GM23338 (cell line): ENCODE results near the gene TEX51. TPM values are rescaled to one million over a fixed set of nuclear protein-coding genes. Genes with fewer than 3 reads are reported as not detected.

ENCODE experiments used
- ATAC-seq: fragments of 200-7000 bp; cut with Tn5 transposase; 3 replicates; pipeline ENCODE4 v1.9.1; 2020
- DNase-seq: peaks from one replicate; pipeline ENCODE4 v3.0.0-alpha.2; 2015; ENCODE audit warnings: low spot score
- H2AFZ ChIP-seq: fragments of 200-600 bp; sonication (generic); 2 replicates; pipeline ENCODE4 v1.8.0; 2016; ENCODE audit warnings: antibody characterized with exemption, mild to moderate bottlenecking, moderate library complexity
- H3F3A ChIP-seq: fragments of 200-600 bp; sonication (generic); replicated peaks from 2 replicates; pipeline ENCODE4 v1.8.0; 2017; ENCODE audit warnings: antibody characterized with exemption, mixed run types, low read depth
- H3K27ac ChIP-seq: fragments of 200-600 bp; sonication (generic); 2 replicates; pipeline ENCODE4 v1.6.1; 2016; ENCODE audit warnings: low read depth
- H3K27me3 ChIP-seq: fragments of 200-600 bp; sonication (generic); 2 replicates; pipeline ENCODE4 v1.8.0; 2016; ENCODE audit warnings: mild to moderate bottlenecking, mixed run types, moderate library complexity; ENCODE audit not compliant: insufficient read depth
- H3K36me3 ChIP-seq: fragments of 200-600 bp; sonication (generic); 2 replicates; pipeline ENCODE4 v1.8.0; 2016; ENCODE audit warnings: mild to moderate bottlenecking; ENCODE audit not compliant: insufficient read depth
- H3K4me1 ChIP-seq: fragments of 200-600 bp; sonication (generic); 2 replicates; pipeline ENCODE4 v1.8.0; 2016; ENCODE audit warnings: mild to moderate bottlenecking, moderate library complexity; ENCODE audit not compliant: insufficient read depth
- H3K4me2 ChIP-seq: fragments of 200-600 bp; sonication (generic); 2 replicates; pipeline ENCODE4 v1.7.1; 2017; ENCODE audit warnings: mixed run types
- H3K4me3 ChIP-seq: fragments of 200-600 bp; sonication (generic); 2 replicates; pipeline ENCODE4 v1.6.1; 2016; ENCODE audit warnings: mixed run types
- H3K79me2 ChIP-seq: fragments of 200-600 bp; sonication (generic); replicated peaks from 2 replicates; pipeline ENCODE4 v1.8.0; 2017; ENCODE audit warnings: mild to moderate bottlenecking; ENCODE audit not compliant: insufficient read depth
- H3K9me2 ChIP-seq: fragments of 200-600 bp; sonication (generic); 2 replicates; pipeline ENCODE4 v1.8.0; 2017; ENCODE audit not compliant: insufficient read depth
- H4K20me1 ChIP-seq: fragments of 200-600 bp; sonication (generic); replicated peaks from 2 replicates; pipeline ENCODE4 v1.8.0; 2017; ENCODE audit warnings: mild to moderate bottlenecking; ENCODE audit not compliant: insufficient read depth
- H3K27ac Mint-ChIP-seq: 2 replicates; pipeline ENCODE4 v1.8.0; 2020; ENCODE audit warnings: inconsistent platforms, mild to moderate bottlenecking, moderate library complexity, mixed read lengths
- H3K27me3 Mint-ChIP-seq: 3 replicates; pipeline ENCODE4 v1.8.0; 2022; ENCODE audit warnings: low read depth, mild to moderate bottlenecking, moderate library complexity, mixed read lengths, inconsistent platforms; ENCODE audit not compliant: insufficient read depth, poor library complexity
- H3K36me3 Mint-ChIP-seq: 3 replicates; pipeline ENCODE4 v1.8.0; 2021; ENCODE audit warnings: low read depth, mild to moderate bottlenecking, inconsistent platforms, moderate library complexity, mixed read lengths
- H3K4me1 Mint-ChIP-seq: 3 replicates; pipeline ENCODE4 v1.8.0; 2020; ENCODE audit warnings: mild to moderate bottlenecking, inconsistent platforms, mixed read lengths
- H3K4me3 Mint-ChIP-seq: 3 replicates; pipeline ENCODE4 v1.8.0; 2021; ENCODE audit warnings: moderate library complexity, mild to moderate bottlenecking, inconsistent platforms, mixed read lengths
- H3K9me3 Mint-ChIP-seq: 3 replicates; pipeline ENCODE4 v1.8.0; 2020; ENCODE audit warnings: moderate library complexity, mild to moderate bottlenecking, inconsistent platforms, mixed read lengths
- CREB1 ChIP-seq: fragments of 250-450 bp; sonication (Bioruptor Pico); IDR thresholded peaks from 2 replicates; pipeline ENCODE4 v1.5.0; 2020; ENCODE audit warnings: low read depth, mild to moderate bottlenecking, moderate library complexity
- CTCF ChIP-seq, 2 experiments: fragments of 200-600 bp in 1 of 2; sonication (generic) in 1 of 2; conservative IDR thresholded peaks; 2 replicates each; pipeline versions ENCODE4 v1.5.1 to v1.6.1; 2016 to 2017; ENCODE audit warnings: antibody characterized with exemption in 2 of 2, low read depth in 2 of 2, mild to moderate bottlenecking in 2 of 2, moderate library complexity in 1 of 2
- ETS1 ChIP-seq: IDR thresholded peaks from 2 replicates; pipeline ENCODE4 v1.6.1; 2016; ENCODE audit warnings: antibody characterized with exemption
- EZH2 ChIP-seq: fragments of 200-600 bp; sonication (generic); IDR thresholded peaks from one replicate; pipeline ENCODE4 v1.8.0; 2017; ENCODE audit warnings: antibody characterized with exemption, mild to moderate bottlenecking, low read depth; ENCODE audit not compliant: unreplicated experiment
- EZH2phosphoT487 ChIP-seq: fragments of 200-600 bp; sonication (generic); IDR thresholded peaks from one replicate; pipeline ENCODE4 v1.8.1; 2018; ENCODE audit warnings: antibody characterized with exemption; ENCODE audit not compliant: unreplicated experiment
- JUNB ChIP-seq: IDR thresholded peaks from one replicate; pipeline ENCODE4 v1.6.1; 2016; ENCODE audit warnings: antibody characterized with exemption; ENCODE audit not compliant: unreplicated experiment
- NANOG ChIP-seq: IDR thresholded peaks from 2 replicates; pipeline ENCODE4 v1.6.1; 2016; ENCODE audit warnings: antibody characterized with exemption, borderline replicate concordance
- POLR2AphosphoS5 ChIP-seq: IDR thresholded peaks from 2 replicates; pipeline ENCODE4 v1.6.1; 2016; ENCODE audit warnings: antibody characterized with exemption, low read depth
- REST ChIP-seq: IDR thresholded peaks from one replicate; pipeline ENCODE4 v1.6.1; 2018; ENCODE audit warnings: antibody characterized with exemption; ENCODE audit not compliant: unreplicated experiment
- STAT1 ChIP-seq: IDR thresholded peaks from one replicate; pipeline ENCODE4 v1.6.1; 2016; ENCODE audit warnings: antibody characterized with exemption; ENCODE audit not compliant: unreplicated experiment
- ZNF114 ChIP-seq: fragments of 250-450 bp; sonication (Bioruptor Pico); IDR thresholded peaks from 2 replicates; pipeline ENCODE4 v1.5.0; 2020; ENCODE audit warnings: mild to moderate bottlenecking, moderate library complexity
- ZNF331 ChIP-seq: fragments of 250-450 bp; sonication (Bioruptor Pico); IDR thresholded peaks from 2 replicates; pipeline ENCODE4 v1.5.0; 2020; ENCODE audit warnings: low read depth, mild to moderate bottlenecking, moderate library complexity
- ZNF462 ChIP-seq: fragments of 250-450 bp; sonication (Bioruptor Pico); IDR thresholded peaks from 2 replicates; pipeline ENCODE4 v1.5.0; 2020; ENCODE audit warnings: mild to moderate bottlenecking, moderate library complexity
- polyA plus RNA-seq: library from polyadenylated mRNA; unstranded; fragments of >200 nt; fragmentation: Nextera tagmentation; extraction: Ambion mirVana; gene quantifications from 2 replicates; pipeline ENCODE4 v1.2.1, GENCODE V29; 2016
- total RNA-seq: library from RNA; depleted of rRNA; stranded (reverse); fragments of >200 nt; shearing (Covaris generic); gene quantifications from 2 replicates; pipeline ENCODE4 v1.2.3, GENCODE V29; 2014

Gene TEX51
- total and polyA plus RNA-seq, 2 experiments from 2014 or later, result not detected

GRCh38 chr2:126876631-126877030 is 22.1 kb upstream of the TEX51 start (continued):
- no peak for TF ChIP-seq ZNF114 (CRISPR knock-in tag)

- peaks cover 15% of the 10 kb centered on the region for H3K36me3 Mint-ChIP-seq
- no peak for ATAC-seq
- H3K4me1 ChIP-seq, result no peaks in the 10 kb centered on the region
- no peaks in the 10 kb centered on the region for H3F3A ChIP-seq
- H3K79me2 ChIP-seq, result no peaks in the 10 kb centered on the region
- H2AFZ ChIP-seq, result no peak overlapping the region
- peaks cover 6% of the 10 kb centered on the region for H3K27me3 Mint-ChIP-seq
- no peak for TF ChIP-seq EZH2phosphoT487
- no peak for TF ChIP-seq POLR2AphosphoS5
- no peak for TF ChIP-seq ETS1
- TF ChIP-seq CTCF (conservative IDR thresholded peaks at IDR 0.05; ENCODE audit: low read depth in 2 of 2), result no peak
- TF ChIP-seq ZNF114 (CRISPR knock-in tag), result no peak
- TF ChIP-seq EZH2, result no peak
- TF ChIP-seq STAT1, result no peak
- no peak for TF ChIP-seq REST
- no peak for TF ChIP-seq NANOG
- no peak for TF ChIP-seq JUNB
- TF ChIP-seq CREB1 (CRISPR knock-in tag), result no peak
- no peak for TF ChIP-seq ZNF462
- no peak for TF ChIP-seq ZNF331 (CRISPR knock-in tag)
- no peak overlapping the region for H3K4me2 ChIP-seq
- H3K9me2 ChIP-seq, result no peaks in the 10 kb centered on the region
- no peak overlapping the region for H3K4me3 Mint-ChIP-seq
- no peaks in the 10 kb centered on the region for H3K27me3 ChIP-seq
- no peak for DNase-seq
- no peak overlapping the region for H3K27ac ChIP-seq
- H3K9me3 Mint-ChIP-seq, result peaks cover 22% of the 10 kb centered on the region
- no peaks in the 10 kb centered on the region; the same call in 1 of the 2 replicates for H3K36me3 ChIP-seq
- no peaks in the 10 kb centered on the region for H4K20me1 ChIP-seq
- peaks cover 3% of the 10 kb centered on the region; the same call in 2 of the 3 replicates for H3K4me1 Mint-ChIP-seq
- H3K4me3 ChIP-seq, result no peak overlapping the region
- H3K27ac Mint-ChIP-seq, result no peak overlapping the region
These were observed 21.6 kb upstream of the TEX51 start for GRCh38 chr2:126877041-126877440.
